Right kidney (tissue), 1 donor: ENCODE results near the gene TMC2.
"Not testable (repeated sequence)": the region's sequence is repeated elsewhere in the genome, so short reads cannot be mapped to it uniquely, and the experiment has no call there.

Source experiments
- DNase-seq: peaks from one replicate; pipeline ENCODE4 v3.0.0-alpha.2; 2016

TMC2 gene

DNA sequence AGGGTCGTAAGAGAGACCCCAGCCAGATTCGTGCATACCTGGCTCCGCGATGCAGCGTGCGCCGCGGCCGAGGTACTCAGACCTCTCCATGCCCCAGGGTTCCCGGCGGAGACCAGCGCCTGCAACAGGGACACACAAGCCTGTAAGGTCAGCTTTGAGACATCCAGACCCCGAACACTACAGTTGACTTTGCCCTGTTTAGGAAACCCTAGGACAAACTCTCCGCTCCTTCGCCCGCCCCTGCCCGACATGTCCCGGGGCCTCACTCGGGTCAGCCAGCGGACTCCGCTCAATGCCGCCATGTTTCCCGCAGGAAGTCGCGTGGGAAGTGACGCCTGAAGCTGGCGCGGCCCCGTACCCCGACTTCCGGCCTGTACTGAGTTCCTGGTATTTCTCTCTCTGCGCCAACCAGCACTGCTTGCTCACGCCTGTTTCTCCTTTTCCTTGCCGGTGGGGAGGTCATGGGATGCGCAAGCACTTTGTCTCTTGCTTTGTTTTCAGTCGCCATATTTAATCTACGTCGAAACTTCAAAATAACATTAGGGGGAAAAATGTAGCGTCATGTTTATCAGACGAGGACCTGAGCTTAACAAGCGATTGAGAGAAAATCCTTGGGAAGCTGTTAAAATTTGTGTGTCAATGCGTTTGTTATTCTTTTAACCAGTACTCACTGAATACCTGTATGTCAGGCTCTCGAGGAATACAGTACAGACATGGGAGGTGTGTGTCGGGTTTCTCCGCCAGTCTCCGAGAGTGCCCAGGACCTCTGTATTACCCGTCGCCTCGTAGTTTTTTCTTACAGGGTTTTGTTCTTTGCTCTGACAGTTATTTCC is 127.7 kb downstream of the TMC2 start, which contains the start of gene IDH3B:
IDH3B (minus strand) TSS at position 330 of the 833 bp plus-strand sequence; CDS start at position 302, 28 bp downstream.
- DNase-seq: peak; percentile 84

DNA sequence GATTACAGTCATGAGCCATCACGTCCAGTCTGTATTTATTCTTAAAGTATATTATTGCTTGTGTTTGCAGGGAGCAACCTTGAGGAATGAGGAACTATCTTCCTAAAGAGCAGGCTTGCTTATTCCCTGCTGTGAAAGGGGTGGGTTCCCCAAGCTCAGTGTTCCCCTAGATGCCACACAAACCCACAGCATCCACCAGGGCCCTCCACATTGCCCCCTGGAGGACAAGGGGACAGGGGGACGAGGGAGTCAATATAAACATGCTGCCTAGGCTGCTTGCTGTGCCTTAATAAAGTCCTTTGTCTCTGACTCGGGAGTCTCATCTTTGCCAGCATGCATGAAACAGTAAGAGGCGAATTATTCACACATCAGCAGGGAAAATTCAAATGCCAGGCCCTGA is 135.6 kb downstream of the TMC2 start:
- DNase-seq: no peak

- DNase-seq: no peak
Measured at GRCh38 chr20:2672446-2672845, 136.1 kb downstream of the TMC2 start.

- DNase-seq: no peak
Measured at GRCh38 chr20:2673453-2673852, 137.1 kb downstream of the TMC2 start.

- no peak for DNase-seq
Measured at GRCh38 chr20:2680046-2680445, 143.7 kb downstream of the TMC2 start.

GRCh38 chr20:2682040-2682439 is 145.7 kb downstream of the TMC2 start:
- DNase-seq: not testable (repeated sequence)

GRCh38 chr20:2684817-2685216 is 148.4 kb downstream of the TMC2 start:
- DNase-seq: not testable (repeated sequence)

GRCh38 chr20:2687514-2687913 is 151.1 kb downstream of the TMC2 start:
- no peak for DNase-seq

GRCh38 chr20:2688041-2688591 is 151.7 kb downstream of the TMC2 start:
- peak; percentile 41 for DNase-seq

DNA sequence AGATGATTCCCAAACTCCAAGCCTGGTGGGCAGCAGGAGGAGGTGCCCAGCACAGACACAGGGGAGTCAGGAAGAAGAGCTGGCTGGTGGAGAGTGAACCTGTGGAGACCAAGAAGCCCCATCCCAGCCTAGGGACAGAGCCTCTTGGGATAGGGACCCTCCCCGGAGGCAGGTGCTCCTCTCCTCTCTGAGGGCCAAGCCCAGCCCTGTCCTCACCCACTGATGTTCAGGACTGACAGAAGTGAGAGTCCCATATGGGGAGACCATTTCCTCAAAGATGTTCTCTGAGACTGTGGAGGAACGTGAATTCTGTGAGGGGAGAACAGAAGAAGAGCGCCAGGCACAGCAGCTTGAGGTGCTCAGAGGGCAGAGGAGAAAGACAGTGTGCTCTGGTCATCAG is 153.8 kb downstream of the TMC2 start:
- DNase-seq: no peak

DNA sequence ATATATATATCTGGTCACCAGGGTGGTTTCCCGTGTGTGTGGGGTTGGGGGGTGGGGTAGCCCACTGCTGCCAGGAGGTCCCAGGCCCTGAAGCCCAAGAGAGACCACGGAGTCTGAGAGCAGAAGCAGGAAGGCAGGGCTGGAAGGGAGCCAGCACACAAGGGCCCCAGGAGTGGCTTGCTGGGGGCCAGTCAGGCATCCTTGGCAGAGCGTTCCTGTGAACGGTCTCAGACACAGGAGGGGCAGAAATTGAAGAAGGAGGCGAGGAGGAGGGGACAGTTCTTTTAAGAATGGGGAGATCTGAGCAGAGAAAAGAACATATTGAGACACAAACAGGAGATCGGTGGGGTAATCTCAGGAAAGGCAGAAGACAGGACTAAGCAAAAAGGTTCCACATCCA is 154.3 kb downstream of the TMC2 start:
- DNase-seq: no peak

- no peak for DNase-seq
Measured at GRCh38 chr20:2691127-2691526, 154.8 kb downstream of the TMC2 start.
